Activated CD4-positive, CD25-positive, alpha-beta regulatory T cell treated with anti-CD3 and anti-CD28 coated beads, Interleukin-2, amount 50 U/mL, for 24 hours (primary cell): Measurements from ENCODE around the gene RCSD1.

Experiments used
- ATAC-seq, 2 donors: fragments of 150-1000 bp; cut with Tn5 transposase; one replicate each; pipeline ENCODE4 v1.10.0; 2021; ENCODE audit warnings: mild to moderate bottlenecking in 1 of 2, moderate library complexity in 1 of 2

RCSD1 gene

DNA sequence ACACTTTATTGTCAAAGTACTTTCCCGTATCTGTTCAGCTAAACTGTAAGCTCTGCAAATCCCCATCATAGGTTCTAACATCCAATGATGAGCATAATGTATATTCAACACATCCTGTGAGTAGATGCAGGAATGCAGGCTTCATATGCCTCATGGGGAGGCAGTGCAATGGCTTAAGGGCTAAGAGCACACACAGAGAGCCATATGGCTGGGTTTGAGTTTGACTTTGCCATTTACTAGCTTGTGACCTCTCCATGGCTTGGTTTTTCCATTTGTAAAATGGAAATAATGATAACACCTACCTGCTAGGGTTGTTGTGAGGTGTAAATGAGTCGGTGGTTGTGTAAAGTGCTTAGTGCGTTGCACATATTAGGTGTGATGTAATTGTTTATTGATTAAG is 13.4 kb downstream of the RCSD1 start:
- ATAC-seq, result peak; percentile 31 to 50

GRCh38 chr1:167644551-167644950 is 14.5 kb downstream of the RCSD1 start:
- no peak for ATAC-seq

DNA sequence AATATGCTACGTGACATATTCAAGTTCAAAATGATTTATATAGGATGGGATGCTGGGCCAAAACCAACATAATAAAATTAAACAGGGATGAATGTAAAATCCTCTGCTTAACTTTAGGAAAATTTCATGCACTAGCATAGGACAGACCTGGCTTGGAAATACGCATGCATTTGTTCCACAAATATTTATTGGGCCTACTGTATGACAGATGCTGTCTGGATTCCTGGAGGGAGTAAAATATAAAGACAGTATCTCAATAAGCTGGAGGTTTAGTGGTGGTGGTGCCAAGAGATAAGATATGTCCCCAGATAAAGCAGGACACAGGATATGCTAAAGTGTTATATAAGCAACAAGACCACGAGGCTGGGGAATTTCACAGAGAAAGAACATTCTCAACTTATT is 15.1 kb downstream of the RCSD1 start:
- ATAC-seq, result no peak

GRCh38 chr1:167645625-167646414 is 15.8 kb downstream of the RCSD1 start:
- ATAC-seq, result no peak

DNA sequence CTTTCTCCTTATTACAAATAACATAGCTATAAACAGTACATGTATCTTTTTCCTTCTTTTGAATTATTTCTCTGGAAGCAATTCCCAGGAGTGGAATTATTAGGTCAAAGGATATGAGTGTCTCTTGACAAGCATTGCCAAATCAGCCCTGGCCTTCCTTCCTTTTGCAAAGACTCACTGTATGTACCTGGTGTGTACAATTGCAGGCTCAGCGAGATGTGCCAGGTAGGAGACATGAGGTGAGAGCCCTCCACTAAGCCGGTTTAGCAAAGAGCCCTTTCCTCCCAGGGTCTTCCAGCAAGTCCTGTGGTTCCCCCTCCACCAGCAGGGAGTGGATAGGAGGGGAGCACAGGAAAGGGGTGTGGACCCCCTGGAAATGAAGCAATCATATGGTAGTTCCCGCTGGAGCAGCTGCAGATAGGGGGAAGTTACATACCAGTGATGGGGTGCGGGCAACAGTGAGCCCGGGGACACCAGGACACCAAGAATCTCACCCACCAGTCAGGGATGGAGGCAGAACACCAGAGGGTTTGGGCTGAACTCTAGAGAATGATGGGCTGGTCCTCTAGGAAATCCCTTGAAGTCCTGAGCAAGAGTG is 18.3 kb downstream of the RCSD1 start:
- ATAC-seq, result no peak

DNA sequence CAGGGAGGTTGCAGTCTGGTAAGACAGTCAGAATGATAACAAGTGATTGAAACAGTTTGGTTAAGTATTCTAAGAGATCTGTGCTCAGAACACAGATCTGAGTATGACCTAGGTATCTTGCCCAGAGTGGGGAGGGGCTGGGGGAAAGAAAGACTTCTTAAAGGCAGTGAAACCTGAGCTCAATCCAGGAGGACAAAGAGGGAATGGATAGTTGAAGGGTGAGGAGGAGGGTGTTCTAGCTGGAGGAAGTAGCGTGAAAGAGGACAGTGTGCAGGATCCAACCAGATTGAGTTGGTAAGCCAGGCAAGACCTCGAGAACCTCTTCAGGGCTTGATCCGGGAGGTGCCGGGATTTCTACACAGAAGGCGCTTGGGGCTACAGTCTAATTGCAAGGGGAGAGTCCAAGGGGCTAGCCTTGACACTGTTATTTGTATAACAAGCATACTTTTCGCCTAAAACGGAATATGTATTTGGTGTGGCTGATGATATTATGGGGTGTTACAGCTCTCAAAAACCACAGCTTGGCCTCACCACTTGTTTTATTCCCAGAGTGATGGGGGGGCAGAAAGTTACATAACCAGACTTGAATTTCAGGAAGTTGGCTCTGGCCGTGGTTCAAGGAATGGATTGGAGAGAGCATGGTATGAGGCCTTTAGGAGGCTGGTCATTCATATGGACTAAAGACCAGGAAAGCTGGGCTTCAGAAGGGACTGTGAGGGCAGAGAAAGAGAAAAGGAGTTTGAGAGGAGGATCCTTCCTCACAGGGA is 19.1 kb downstream of the RCSD1 start:
- no peak for ATAC-seq

GRCh38 chr1:167650269-167651160 is 20.5 kb downstream of the RCSD1 start:
- peak; percentile 28 to 35 for ATAC-seq

GRCh38 chr1:167651161-167651693 is 21.2 kb downstream of the RCSD1 start:
- ATAC-seq, result peak; percentile 50 to 51

DNA sequence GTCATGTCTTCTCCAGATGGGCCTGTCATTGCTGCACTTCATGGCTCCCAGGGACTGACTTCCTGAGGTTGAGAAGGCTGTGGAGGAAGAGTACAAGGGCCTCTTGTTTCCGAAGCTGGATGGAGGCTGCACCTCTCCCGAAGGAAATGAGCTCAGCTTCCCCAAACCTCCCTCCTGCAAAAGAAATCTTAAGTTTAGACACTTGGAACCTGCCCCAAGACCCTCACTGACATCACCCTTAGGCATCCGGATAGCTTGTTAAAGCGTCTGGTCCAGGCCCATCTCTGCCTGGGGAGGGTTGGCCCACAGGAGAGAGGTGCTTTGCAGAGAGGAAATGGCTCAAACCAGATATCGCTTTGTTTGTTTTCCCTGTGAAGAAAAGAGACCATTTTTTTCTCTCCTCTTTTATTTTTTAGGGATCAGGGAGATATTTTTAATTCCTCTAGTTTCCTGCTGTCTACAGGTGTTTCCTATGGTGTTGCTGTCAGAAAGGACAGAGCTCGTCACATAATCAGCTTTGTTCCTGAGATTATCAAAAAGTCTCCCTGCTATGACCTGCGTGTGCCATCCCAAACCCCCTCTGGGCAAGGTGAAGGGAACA is 25.0 kb downstream of the RCSD1 start:
- ATAC-seq, result no peak

DNA sequence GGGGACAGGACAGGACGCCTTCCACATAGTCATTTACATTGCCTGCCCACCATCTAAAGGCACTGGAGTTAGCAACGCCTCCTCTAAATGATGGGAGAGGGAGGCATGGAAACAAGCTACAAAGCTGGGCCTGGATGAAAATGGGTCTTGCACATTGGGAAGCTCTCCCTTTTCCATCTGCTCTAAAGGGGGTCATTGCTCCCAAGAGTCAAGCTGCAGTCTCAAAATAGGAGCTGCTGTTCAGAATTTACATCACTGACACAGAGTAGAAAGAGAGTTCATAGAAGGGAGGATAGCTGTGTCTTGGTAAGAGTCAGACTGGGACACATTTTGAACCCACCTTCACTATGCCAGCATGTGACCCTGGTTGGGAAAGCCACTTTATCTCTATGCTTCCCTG is 26.6 kb downstream of the RCSD1 start:
- ATAC-seq, result no peak

GRCh38 chr1:167658574-167659328 is 28.7 kb downstream of the RCSD1 start:
- no peak for ATAC-seq

DNA sequence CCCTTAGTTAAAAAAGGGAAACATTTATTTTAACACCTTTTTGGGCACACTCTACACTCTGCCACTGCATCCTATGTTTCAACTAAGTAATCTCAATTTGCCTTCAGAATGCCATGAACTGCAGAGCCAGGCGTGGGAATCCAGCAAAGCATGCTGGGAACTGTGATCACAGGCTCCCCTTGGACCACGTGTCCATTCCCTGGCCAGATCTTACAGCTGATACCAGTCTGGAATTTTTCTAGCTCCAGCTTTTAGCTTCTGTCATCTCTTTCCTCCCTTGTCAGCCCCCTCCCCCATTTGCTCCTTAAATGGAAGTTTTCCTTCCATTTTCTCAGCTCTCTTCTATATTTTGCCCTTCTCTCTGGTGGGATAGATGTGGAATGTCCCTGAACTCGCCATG is 29.4 kb downstream of the RCSD1 start:
- no peak for ATAC-seq

DNA sequence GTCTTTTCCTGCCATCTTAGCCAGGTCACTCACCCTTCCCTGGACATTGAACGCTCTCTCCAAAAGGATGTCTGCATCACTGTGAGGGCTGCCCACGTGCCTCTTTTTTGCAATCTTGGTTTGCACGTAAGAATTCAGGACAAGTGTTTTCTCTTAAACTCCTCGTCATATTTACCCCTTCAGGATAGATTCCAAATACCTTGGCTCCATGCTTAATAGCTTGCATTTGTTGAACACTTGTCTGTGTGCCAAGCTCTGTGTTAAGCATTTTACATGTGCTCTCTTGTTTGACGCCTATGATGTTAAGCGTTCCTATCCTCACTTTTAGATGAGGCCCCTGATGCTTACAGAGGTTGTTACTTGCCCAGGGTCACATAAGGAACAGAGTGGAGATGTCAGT is 29.8 kb downstream of the RCSD1 start:
- ATAC-seq, result no peak

GRCh38 chr1:167661527-167662426 is 31.7 kb downstream of the RCSD1 start:
- ATAC-seq, result no peak

- ATAC-seq, result no peak
These were observed 33.2 kb downstream of the RCSD1 start for GRCh38 chr1:167663002-167663772.

DNA sequence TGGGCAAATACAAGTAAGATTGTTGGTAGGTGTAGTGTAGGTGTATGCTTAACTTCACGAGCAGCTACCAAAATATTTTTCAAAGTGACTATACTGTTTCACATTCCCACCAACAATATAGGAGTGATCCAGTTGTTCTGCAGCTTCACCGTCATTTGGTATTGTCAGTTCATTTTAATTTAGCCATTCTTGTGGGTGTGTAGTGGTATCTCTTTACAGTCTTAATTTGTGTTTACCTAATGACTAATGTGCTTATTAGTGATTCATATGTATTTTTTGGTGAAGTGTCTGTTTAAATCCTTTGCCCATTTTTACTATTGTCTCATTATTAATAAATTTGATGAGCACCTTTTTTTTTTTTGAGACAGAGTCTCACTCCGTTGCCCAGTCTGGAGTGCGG is 35.4 kb downstream of the RCSD1 start:
- peak in 1 of 2 donors; percentile 53 for ATAC-seq

DNA sequence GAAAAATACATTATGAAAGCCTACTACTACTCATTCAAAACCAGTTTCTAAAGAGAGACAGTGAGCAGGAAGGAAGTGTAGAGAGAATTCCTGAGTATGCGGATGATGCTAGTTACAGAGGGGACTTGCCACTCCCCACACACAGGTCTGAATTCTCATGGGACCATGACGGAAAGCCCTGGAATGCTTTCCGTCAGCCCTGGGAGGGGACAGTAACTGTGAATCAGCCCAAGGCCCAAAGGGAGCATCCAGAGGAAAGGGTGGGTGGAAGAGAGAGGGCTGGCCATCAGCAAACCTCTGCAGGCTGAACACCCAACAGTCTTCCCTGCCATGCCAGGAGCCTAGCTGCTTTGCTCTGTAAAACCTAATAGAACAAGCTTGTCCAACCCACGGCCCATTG is 36.4 kb downstream of the RCSD1 start:
- ATAC-seq, result no peak

GRCh38 chr1:167667536-167667935 is 37.5 kb downstream of the RCSD1 start:
- no peak for ATAC-seq

- peak in 1 of 2 donors; percentile 33 for ATAC-seq
These were observed 38.1 kb downstream of the RCSD1 start for GRCh38 chr1:167668108-167668507.
